ENCODE measurements around the gene MAP3K14.
"Not testable (repeated sequence)": the region's sequence is repeated elsewhere in the genome, so short reads cannot be mapped to it uniquely, and the experiment has no call there.

The MAP3K14 gene

DNA sequence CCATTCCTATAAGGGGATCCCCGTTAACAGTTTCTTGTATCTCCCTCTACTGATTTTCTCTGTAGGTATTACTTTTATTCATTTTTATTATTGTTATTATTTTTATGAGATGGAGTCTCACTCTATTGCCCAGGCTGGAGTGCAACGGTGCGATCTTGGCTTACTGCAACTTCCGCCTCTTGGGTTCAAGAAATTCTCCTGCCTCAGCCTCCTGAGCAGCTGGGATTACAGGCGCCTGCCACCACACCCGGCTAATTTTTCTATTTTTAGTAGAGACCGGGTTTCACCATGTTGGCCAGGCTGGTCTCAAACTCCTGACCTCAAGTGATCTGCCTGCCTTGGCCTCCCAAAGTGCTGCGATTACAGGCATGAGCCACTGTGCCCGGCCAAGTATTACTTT, 14.6 kb downstream of the MAP3K14 start:
- not testable (repeated sequence) for DNase-seq (ENCODE audit: low read depth in 2 of 3, low spot score in 2 of 3)

DNA sequence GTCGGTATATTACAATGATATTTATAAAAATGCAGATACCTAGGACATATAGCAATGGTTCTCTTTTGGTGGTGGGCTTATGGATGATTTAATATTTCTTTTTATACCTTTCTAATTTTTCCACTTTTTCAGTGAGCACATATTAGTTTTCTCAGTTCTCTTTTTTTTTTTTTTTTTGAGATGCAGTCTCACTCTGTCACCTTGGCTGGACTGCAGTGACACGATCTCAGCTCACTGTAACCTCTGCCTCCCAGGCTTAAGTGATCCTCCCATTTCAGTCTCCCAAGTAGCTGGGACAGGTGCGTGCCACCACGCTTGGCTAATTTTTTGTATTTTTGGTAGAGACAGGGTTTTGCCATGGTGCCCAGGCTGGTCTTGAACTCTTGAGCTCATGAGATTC, 15.1 kb downstream of the MAP3K14 start:
- DNase-seq (ENCODE audit: low read depth in 2 of 3, low spot score in 2 of 3) = no peak

DNA sequence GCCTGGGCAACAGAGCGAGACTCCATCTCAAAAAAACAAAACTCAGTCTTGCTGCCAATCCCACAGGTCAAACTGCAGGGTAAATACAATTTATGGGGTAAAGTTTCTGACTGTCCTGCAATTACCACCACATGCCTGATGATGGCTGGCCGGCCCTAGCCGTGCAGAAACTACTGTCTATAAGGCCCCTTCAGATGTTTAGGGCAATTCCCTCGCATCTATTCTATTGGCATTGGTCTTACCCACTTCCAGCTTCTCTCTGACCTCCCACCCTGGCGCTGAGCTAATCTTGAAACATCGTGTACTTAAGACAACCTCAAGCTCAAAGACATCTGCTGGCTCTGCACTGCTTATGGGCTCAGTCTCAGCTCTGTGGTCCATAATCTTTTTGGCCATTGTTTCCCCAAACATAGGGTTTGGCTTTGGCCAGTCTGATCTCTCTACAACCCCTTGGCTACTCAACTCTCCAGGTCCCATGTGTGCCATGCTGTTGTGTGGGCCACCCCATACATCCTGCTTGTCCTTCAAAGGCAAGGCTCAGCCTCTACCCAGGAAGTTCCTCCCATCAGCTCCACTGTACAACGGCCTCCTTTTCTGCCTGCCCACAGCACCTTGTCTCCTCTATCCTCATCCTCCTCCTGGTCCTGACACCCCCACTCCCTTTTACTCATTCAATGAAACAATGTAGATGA, 16.6 kb downstream of the MAP3K14 start:
- DNase-seq (ENCODE audit: low read depth in 2 of 3, low spot score in 2 of 3) = no peak

DNA sequence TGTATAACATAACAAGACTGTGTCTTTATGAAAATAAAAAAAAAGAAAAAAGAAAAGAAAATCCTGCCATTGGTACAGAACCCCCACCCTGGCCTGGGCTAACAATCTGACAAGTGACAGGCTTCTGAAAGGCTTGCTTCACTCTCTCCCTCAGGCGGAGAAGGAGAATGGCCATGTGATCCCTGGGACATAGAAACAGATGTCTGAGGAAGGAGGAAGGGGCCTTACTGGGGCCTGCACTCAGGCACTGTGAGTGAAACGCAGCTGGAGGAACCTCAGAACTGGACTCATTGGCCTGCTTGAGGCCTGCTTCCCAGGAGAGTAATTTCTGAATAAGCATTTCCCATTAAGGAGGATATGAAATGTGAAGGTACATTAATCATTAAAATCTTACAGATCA, 17.5 kb downstream of the MAP3K14 start:
- DNase-seq (ENCODE audit: low read depth in 2 of 3, low spot score in 2 of 3) = no peak

DNA sequence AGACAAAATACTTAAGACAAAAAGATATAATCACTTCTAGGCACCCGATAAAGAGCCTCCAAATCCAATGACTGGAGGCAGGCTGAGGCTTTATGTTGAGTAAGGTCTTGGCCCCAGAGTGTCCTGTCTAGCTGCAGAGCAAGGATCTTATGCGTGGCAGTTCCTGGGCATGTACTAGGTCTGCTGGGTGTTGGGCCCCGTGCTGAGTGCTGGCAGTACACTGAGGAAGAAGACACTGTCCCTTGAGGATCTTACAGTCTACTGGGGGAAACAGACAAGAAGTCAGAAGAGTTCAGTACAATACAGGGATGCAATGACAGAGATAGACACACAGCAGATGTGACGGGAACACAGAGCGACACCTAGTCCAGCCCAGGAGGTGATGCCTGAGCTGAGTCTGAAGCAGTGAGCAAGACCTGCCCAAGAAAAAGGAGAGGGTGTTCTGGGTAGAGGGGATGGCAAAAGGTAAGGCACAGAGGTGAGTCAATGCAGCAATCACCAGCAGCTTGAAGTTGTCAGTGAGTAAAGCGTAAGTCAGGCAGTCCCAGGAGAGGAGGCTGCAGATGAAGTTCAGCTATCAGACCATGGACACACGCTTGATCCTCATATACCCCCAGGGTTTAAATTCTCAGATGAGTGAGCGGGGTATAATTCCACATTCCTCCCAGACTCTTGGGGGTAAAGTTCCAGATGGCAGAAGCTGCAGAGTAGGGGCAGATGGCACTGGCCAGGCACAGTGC, 18.1 kb downstream of the MAP3K14 start:
- DNase-seq (ENCODE audit: low read depth in 2 of 3, low spot score in 2 of 3) = no peak

DNA sequence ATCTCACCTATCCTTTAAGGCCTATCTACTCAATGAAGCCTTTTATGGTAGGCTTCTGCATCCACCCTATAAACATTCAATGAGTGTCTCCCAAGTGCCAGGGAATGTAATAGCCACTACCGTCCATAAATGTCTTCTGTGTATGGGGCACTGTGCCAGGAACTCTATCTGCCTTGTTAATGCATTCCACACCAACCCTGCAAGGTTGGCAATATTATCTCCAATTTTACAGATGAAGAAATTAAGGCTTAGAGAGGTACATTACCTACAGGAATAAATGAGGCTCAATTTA, 20.0 kb downstream of the MAP3K14 start:
- no peak for DNase-seq (ENCODE audit: low read depth in 2 of 3, low spot score in 2 of 3)

DNA sequence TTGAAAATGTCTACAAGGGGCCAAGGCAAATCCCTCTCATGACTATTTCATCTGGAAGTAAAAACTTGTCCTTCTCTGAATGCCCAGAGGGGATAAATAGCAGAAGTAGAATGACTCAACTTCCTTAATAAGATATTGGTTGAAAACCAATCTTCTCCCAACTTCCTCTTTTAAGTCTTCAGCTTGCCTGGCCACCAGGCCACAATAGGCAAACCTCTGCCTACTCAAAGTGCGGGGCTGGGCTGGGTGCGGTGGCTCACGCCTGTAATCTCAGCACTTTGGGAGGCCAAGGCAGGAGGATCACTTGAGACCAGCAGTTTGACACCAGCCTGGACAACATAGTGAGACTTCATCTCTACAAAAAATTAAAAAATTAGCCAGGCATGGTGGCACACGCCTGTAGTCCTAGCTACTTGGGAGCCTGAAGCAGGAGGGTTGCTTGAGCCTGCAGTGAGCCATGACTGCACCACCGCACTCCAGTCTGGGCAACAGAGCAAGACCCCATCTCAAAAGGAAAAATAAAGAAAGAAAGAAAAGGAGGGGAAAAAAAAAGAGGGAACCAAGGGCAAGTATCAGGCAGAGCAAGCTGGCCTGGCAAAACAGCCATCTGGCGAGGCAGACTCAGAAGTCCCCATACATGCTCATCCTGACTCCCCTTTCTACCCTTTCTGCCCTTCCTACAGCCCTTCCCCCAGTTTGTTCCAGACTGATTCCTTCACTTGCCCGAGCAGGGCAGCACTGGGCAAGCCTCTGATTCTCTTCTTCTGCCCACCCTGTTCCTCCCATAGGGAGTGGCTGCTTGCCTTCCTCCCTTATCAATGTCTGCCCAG, 20.6 kb downstream of the MAP3K14 start:
- DNase-seq (ENCODE audit: low read depth in 2 of 3, low spot score in 2 of 3) = no peak

DNA sequence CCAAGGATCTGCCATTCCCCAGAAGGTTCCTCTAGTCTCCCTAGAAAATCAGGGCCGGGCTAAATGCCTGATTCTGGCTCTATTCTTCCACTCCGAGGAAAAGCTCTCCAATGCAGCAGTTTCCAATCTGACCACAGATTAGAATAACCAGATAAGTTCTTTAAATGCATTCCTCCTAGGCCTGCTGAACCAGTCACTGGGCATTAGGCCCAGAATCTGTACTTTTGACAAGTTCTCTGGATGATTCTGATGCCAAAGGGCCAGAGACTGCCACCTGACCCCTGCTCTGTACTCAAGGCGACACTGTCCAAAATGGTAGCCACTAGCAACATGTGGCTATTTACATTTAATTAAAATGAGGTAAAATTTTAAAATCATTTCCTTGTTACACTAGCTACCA, 22.3 kb downstream of the MAP3K14 start:
- DNase-seq (ENCODE audit: low read depth in 2 of 3, low spot score in 2 of 3) = no peak

DNA sequence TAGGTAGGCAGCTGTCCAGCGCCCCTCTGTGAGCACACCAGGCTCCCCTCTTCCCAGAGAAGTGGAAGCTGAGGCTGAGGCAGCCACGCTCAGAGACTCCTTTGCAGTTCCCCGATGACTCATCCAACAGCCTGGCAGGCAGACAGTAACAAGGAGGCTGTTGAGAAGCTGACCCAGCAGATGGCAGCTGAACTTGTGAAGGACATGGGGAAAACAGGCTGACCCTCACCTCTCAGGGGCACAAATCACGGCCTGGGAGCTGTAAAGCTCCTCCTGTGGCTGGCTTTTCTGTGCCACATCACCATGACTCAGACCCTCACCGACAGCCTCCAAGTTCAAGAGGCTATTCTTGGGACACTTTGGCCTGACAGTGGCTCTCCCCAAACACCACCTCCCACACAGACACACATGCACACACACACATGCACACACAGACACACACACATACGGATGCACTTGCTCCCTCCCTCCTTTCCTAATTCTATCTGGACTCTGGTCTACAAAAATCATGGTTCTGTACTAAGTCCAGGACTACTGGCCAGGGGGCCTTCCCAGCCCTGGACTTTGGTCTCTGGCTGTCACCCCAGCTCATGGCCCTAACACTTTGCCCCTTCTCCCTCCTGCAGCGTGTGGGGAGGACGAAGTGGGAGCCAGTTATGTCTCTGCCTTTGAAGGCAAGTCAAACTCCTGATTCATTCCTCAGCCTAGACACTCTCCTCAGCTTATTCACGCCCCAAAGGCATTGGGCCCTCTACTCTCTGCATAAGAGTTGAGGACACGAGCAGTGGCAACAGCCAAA, 23.2 kb downstream of the MAP3K14 start:
- DNase-seq (ENCODE audit: low read depth in 2 of 3, low spot score in 2 of 3) = no peak

DNA sequence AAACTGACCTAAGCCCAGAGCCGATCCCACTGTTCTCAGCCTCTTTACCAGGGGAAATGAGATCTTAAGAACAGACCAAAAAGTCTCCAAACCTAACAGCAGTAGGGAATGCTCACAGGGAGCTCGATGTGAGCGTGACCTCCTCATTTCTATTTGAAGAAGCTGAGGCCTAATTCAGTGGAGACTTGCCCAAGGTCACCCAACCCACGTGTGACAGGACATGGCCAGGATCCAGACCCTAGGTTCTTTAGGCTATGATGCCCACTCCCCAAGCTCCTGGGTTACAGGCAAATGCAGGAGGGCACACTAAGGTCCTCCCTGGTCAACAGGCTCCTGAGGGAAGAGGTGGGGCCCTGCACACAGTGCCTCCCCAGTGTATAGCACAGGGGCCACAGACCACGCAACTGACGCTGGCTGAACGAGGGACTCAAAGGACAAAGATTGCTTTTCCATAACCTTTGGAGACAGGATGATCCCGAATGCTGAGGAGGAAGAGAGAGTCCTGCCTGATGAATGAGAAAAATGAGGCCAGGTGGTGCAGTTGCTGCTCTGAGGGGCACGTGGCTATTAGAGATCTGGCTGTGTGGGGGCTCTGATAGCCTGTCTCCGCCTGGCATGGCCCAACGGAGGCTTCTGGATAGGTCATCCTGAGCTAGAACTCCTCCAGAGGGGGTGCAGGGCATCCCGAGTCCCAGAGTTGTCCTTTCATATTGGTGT, 24.0 kb downstream of the MAP3K14 start:
- no peak for DNase-seq (ENCODE audit: low read depth in 2 of 3, low spot score in 2 of 3)

DNA sequence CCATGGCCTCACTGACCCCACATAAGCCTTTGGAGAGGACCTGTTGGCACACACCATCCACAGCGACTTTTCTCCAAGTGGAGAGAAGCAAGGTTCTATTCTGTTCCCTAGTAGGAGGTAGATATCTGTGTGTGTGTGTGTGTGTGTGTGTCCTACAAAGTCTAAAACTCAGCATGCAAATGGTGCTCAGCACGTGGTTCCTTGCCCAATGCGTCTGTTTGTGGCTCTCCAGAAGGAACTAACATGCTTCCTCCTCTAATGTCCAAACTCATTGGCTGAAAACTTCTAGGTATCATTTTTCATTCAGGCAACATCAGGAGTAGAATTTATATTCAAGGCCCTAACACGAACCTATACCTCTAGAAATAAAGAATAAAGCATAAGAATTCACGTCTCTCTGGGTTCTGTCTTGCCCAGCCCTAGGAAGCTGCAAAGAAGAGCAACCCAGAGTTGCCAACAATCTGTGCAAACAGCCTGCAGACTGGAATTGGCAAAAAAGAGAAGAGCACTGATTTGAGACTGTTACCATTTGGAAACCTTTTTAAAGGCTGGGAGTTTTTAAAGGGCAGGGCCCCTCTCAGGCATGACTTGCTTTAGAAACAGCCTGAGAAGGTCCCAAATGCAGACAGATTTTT, 25.5 kb downstream of the MAP3K14 start:
- DNase-seq (ENCODE audit: low read depth in 2 of 3, low spot score in 2 of 3) = no peak

DNA sequence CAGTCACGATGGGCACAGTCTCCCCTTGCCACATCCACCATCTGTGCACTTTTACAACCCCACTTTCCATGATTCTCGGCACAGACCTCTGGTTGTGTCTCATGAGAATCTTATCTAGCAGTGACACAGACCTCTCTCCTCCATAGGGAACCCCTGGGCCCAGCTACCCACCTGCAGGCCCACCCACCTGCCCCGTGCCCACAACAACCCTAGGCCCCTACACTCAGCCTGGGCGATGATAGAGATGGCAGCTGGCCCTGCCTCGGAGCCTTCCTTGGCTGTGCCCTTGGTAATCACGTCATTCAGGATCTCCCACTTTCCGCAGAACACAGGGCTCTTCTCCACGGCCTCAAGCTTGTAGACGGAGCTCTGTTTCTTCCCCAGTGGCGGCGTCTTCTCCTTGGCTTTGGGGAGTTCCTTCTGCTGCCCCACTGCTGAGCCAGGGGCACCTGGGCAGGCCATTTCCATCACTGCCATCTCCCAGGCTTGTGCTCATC, 26.5 kb downstream of the MAP3K14 start:
- DNase-seq (ENCODE audit: low read depth in 2 of 3, low spot score in 2 of 3) = no peak

DNA sequence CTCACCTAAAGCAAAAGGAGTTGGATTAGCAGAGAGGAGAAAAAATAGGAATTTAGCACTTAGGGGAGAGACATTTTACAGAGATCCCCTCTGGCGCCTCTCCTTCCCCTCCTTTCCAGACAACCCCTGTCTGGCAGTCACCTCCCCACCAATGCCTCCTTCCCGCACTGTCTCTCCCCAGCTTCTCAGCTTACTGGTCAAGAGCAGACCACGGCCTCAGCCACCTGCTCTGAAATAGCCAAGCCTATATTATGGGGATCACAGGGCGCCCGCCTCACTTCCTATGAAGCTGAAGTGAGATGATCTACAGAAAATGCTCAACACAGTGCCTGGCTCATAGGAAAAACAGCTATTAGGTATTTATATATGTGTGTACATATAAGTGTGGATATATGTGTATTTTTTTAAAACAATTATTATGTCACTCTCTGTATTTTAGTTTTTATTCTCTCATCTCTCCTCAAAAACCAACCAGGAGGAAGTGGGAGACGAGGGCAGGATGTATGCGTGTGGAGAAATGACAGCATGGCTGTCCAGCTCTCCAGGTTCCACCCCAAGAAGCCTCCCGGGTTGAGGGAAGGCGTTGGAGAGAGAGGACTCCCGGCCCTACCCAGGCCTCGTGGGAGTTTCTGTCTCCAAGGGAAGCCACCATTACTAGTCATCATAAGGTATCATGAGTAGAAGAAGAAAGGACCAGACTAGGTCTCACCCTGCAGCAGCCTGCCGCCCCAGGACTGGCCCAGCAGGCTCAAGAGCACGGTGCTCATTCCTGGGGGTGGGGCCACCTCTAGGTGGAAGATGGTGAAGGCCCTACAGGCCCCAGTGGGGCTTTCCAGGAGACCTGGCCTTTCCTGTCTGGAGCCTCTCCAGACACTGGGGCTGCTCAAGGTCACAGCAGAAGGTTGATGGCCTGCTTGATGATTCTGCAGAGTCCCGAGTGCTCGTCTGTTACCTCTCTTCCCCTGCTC, 27.2 kb downstream of the MAP3K14 start:
- DNase-seq (ENCODE audit: low read depth in 2 of 3, low spot score in 2 of 3) = no peak

DNA sequence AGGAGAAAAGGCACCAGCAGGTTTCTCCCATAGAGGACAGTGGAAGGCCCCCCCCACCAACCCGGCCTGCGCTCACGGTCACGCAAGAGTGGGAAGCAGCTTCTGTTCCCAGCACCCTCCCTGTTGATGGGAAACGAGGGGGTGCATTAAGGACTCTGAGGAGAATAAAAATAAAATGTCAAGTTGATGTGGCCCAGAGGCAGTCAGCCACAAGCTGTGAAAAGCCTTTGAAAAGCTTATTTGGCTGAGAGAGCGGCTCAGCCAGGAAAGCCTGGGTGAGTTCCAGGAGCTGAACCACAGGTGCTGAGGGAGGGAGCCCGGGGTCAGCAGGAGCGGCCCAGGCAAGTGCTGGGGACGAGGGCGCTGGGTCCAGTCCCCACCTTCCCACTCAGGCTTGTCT, 28.0 kb downstream of the MAP3K14 start:
- no peak for DNase-seq (ENCODE audit: low read depth in 2 of 3, low spot score in 2 of 3)

DNA sequence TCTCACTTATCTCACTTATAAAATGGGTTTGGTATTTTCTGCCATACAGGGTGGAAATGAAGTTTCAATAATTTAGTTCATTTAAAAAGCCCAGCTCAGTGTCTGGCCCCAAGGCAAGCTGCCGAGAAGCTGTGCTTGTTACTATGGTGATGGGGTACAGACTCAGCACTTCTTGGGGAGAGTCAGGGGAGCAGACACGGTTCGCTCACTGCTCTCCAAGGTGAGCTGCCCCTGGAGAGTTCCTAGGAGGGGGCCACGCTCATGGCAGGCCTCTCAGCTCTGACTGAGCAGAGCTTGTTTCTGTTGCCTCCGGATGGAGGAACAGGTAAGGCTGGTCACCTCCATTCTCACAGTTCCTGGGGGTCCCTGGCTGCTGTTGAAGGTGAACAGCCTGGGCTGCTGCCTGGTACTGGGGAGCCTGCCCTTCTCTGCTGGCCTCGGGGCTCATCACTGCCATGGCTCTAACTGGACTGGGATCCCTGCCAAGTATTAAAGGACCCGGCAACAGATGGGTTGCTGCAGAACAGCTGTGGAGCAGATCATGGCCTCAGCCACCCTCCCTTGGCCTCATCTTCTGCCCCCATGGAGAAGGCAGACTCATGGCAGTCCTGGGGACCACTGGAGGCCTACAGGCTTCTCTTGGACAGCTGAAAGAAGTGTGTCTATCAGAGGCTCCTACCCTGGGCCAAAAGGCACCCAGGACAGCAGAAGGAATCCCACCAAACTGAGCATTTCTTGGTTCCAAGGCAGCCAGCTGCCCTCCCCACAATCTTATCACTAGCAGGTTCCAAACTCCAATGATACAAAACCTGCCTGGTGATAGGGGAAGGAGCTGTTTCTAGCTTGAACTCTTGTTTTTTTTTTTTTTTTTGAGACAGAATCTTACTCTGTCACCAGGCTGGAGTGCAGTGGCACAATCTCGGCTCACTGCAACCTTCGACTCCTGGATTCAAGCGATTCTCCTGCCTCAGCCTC, 29.0 kb downstream of the MAP3K14 start:
- no peak for DNase-seq (ENCODE audit: low read depth in 2 of 3, low spot score in 2 of 3)

DNA sequence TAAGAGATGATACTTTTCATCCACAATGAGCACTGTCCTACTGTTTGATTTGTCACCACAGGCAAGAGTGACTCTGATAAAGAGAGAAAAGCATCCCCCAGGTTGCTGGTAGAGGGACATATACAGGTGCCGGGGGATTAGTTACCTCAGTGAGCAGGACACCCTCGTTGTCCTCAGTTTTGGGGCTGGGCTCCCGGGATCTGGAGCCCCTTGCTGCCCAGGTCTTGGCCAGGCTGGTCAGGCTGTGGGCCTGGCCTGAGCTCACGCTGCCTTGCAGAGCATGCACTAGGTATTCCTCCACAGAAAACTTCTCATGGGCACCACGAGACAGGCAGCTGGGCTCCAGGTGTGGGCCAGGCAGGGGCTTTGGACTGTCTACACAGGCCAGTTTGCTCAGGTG, 30.5 kb downstream of the MAP3K14 start:
- no peak for DNase-seq (ENCODE audit: low read depth in 2 of 3, low spot score in 2 of 3)

DNA sequence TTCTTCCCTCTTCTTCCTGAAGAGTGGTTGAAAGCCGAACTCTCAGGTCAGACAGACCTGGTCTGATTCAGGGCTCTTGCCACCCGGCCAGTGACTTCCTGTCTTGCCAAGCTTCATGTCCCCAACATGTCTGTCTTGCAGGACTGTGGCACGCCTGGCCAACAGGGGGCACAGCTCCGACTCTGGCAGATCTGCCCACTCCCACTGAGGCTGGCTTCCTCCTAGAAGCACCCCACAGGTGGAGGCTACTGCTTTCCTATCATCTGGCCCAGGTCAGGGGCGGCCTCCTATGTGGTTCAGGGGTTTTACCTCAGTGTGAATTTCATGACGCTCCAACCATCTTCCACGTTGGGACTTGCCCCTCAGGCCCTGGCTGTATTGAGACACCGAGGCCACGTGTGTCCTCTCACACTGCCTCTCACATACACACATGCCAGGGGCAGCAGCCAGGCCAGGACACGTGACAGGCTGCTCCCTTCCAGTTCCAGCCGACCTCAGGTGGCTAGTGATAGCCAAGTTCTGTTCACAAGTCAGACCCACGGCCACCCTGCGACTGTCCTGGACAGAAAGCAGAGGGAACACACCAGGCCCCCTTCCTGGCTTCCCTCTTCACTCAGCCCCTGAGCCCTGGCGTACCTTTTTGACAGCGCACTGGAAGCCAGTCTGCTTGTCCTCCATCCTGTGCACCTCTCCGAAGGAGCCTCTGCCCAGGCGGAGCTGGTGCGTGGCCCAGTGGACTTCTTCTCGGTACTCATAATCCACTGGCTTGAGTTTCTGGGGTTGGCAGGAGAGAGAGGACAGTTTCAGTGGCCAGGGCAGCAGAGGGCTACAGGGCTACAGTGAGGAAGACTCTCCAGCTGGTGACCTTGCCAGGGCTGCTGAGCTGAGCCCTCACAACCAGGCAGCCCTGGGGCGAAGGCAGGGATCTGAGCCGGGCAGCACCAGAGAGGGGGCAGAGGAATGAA, 32.4 kb downstream of the MAP3K14 start:
- no peak for DNase-seq (ENCODE audit: low read depth in 2 of 3, low spot score in 2 of 3)
